T follicular helper cell (primary cell): ENCODE data around the gene MPZL2.
"Not testable (repeated sequence)": the region's sequence is repeated elsewhere in the genome, so short reads cannot be mapped to it uniquely, and the experiment has no call there.

ENCODE experiments used
- DNase-seq: peaks from one replicate; pipeline ENCODE4 v3.0.0-alpha.2; 2020; ENCODE audit warnings: low read depth
- total RNA-seq, 2 experiments: gene quantifications; one replicate each; lab custom pipeline; 2026; lab: John Stamatoyannopoulos, UW

The MPZL2 gene
- 4.4 to 5.5 reads per million in 2 experiments for total RNA-seq

DNA sequence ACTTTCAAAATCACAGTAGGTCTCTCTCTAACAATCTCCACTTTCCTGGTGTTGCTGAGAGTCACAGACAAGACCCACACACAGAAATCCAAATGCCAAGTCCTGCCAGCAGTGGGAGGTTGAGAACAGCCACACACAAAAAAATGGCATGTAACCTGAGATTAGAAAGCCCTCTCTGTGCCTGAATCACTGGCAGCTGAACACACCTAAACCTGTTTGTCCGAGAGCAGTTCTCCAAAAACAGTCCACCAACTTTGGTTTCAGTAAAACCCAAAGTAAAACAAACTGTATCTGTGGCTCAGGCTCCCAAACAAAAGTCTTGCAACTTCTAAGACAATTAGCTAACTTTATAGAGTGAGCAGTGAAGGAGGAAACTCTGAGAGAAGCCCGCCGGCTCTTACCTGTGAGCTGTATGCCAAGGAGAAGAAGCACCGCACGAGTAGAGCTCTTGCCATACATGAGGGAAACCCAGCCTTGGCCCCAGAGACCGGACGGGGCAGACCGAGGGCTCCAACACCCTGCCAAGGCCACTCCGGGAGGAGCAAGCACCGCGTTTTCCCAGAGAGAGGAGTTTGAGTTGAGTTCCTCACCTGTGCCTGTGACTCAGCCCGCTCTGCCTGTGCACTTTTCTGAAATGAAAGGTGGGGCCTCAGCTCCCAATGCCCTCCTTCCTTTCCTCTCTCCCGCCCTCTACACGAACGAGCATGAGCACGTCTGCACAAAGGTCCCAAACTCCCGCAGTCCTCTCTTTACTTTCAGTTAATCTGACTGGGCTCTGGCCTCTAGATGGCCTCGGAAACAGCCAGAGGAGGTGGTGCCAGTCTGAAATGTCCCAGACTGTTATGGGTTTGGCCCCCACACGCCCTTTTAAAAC is at the start of gene MPZL2:
MPZL2 (minus strand) TSS at position 603 of the 874 bp plus-strand sequence; CDS start at position 459, 144 bp downstream.
- no peak for DNase-seq

- DNase-seq, result no peak
Observed at GRCh38 chr11:118313242-118313641, 49.1 kb upstream of the MPZL2 start.

- DNase-seq, result no peak
Observed at GRCh38 chr11:118312328-118312727, 48.2 kb upstream of the MPZL2 start.

DNA sequence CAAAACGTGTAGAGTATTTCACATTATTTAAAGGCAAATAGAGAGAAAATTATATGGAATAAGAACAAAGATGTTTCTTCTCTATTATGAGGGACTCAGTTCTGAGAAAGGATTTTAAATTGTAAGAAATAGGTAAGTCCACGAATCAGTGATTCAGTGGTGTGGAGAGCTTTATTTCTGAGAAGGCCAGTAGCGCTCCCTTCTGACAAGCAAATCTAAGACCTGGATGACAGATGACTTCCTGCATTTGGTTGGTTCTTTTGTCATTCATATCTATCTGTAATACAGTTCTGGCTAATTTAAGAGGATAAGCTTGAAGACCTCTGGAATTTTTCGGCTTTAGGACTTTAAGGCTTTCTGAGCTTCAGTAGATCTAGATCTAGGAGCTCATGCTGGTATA is 47.4 kb upstream of the MPZL2 start:
- DNase-seq, result no peak

DNA sequence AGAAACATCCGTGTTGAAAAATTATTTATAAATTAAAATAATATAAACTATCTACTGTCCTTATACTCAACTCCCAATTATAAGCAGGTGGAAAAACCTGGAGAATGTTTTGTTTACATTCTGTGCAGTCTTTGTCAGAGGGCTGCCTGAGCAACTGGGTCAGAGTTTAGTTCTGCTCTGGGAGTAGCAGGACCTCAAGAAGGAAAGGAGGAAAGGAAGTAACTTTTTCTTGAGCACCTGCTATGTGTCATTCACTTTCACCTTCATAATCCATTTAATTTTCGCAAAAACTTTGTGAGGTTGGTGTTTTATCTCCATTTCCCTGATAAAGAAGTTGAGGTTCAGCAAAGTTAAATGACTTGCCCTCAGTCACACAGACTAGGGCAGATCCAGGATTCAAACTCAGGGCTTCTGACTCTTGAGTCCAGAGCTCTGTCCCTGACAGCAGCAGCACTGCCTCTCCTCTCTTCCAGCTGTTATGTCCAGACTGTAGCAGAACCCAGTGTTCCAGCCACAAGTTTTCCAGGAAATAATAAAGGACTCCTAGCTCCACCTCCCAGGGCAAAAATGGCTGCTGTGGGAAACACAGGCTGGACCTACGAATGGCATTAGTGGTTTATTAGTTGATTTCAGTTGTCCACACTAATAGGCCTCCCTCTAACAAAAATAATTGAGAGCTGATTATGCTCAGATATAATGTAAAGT is 46.8 kb upstream of the MPZL2 start:
- DNase-seq, result no peak

DNA sequence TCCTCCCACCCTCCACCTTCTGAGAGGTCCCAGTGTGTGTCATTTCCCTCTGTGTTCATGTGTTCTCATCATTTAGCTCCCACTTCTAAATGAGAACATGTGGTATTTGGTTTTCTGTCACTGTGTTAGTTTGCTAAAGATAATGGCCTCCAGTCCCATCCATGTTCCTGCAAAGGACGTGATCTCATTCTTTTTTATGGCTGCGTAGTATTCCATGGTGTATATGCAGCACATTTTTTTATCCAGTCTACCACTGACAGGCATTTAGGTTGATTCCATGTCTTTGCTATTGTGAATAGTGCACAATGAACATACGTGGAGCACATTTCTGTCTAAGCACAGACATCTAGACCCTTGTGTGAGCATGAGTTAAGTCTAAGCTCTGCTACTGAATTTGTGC is 46.2 kb upstream of the MPZL2 start:
- DNase-seq, result no peak

DNA sequence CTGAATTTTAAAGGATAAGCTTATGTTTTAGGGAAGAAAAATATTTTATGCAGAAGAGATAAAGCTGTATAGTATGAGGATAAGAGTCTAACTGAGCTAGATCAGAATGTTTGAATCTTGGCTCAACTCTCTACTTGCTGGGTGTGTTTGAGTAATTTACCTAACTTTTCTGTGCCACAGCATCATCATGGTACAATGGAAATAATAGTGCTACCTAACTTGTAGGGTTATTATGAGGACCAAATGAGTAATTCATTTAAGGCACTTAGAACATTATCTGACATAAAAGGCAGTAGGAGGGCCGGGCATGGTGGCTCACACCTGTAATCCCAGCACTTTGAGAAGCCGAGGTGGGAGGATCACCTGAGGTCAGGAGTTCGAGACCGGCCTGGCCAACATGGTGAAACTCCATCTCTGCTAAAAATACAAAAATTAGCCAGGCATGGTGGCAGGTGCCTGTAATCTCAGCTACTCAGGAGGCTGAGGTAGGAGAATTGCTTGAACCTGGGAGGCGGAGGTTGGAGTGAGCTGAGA is 45.0 kb upstream of the MPZL2 start:
- DNase-seq, result not testable (repeated sequence)

DNA sequence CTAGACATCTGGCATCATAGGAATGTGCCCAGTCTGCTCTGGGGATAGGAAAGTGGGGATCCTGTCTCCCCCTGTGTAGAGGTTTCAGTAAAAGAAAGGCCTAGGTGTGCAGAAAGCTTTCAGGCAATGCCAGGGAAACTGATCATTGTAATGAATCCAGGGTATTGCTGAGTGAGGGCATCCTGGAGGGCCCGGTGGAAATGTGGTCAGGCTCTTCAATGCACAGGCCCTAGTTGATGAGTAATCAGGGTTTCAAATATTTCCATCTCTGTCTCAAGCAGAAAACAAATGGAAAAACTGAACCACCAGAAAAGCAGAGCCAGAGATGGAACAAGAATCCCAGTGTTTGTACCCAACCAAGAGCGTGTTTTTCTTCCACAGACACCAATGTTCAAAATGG is 42.5 kb upstream of the MPZL2 start:
- DNase-seq, result no peak

- peak; percentile 33 for DNase-seq
Observed at GRCh38 chr11:118305726-118306125, 41.6 kb upstream of the MPZL2 start.

DNA sequence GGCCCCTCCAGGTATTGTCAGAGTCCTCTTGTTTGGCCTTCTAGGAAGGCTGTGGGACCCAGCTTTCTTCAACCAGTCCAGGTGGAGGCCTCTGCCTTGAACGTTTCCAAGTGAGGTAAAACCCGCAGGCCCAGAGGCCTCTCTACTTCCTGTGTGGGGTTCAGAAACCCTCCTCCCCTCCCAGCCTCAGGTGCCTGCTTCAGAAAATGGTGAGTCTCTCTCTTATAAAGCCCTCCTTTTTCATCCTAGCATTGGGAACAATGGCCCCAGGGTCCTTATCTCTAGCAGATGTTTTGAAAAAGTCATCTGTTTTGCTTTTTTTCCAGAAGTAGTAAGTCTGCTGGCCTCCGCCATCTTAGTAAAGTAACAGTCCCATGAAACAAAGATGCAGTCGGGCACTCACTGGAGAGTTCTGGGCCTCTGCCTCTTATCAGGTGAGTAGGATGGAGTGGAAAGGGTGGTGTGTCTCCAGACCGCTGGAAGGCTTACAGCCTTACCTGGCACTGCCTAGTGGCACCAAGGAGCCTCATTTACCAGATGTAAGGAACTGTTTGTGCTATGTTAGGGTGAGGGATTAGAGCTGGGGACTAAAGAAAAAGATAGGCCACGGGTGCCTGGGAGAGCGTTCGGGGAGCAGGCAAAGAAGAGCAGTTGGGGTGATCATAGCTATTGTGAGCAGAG is 40.6 kb upstream of the MPZL2 start, which contains the start of gene CD3E:
CD3E (plus strand) TSS at position 163 of the 681 bp plus-strand sequence; CDS start at position 386, 223 bp downstream.
- peak; percentile 46 for DNase-seq

GRCh38 chr11:118304227-118304567 is 40.1 kb upstream of the MPZL2 start:
- no peak for DNase-seq

DNA sequence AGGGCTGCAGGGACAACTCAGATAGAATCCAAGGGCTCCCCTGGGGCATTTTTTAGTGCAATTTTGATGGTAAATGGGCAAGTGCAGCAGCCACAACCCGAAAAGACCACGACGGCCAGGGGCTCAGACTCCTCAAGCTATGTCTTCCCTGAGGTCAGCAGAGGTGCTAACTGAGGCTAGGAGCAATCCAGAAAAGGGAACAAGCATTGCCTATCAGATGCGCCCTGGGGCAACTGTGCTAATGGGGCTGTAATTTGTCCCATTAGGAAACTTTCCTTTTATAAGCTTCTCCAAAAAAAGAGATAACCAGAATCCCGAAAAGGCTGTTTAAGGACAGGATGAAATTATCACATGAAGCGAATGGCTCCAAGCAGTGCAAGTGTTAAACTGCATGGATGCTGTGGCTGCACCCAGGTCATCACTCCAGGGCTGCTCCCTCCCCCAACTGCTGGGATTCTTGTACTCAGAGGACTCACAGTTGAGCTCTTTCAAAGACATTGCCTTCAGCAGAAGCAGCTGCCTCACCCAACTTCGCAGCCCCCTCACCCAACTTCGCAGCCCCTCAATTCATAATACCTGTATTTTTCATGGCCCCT is 37.6 kb upstream of the MPZL2 start:
- DNase-seq, result no peak

DNA sequence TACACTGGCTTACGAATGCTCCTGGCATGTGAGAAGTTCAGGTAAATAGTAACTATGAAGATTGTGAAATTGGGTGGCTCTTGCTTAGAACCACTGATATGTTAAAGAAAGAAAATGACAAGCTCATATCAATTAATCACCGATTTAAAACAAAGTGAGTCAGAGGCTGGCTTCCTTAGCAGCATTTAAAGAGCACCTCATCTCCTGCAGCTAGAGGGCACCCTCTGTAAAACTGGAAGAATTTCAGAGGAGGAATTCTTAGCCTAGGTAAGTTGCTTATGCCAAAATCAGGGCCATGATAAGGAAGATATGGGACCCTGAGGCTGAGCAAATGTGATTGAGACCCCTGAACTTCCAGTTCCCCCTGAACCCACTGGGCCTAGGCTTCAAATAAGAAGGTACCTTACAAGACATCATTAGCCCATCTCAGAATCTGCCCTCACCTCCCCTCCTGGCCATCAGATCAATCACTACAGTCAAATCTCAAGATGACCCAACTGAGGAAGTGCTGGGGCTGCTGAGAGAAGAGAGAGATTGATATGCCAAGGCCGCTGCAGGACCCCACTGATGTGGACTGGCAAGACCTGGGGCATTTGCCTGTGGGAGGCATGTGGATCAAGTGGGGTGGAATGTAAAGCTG is 31.8 kb upstream of the MPZL2 start:
- no peak for DNase-seq

GRCh38 chr11:118295199-118295598 is 31.1 kb upstream of the MPZL2 start:
- DNase-seq, result no peak

- DNase-seq, result no peak
Observed at GRCh38 chr11:118294053-118294452, 30.0 kb upstream of the MPZL2 start.

GRCh38 chr11:118291477-118292135 is 27.5 kb upstream of the MPZL2 start:
- no peak for DNase-seq

DNA sequence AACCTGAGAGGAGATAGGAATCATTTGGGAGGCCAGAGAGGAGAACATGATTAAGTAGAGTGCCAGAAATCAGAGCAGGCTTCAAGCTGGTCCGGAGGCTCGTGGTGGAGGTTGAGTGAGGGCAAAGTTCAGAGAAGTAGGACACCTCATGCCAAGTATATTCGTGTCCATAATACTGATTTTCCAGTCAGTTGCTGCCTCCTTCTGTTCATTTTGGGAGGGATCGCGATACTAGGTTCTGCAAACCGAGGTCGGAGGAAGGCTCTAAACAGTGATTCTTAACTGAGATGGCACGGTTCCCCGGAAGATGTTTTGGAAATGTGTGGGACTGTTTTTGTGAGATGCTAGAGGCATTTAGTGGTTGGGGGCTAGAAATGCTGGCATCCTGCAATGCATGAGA is 26.8 kb upstream of the MPZL2 start:
- DNase-seq, result no peak

- DNase-seq, result no peak
Observed at GRCh38 chr11:118289401-118289800, 25.3 kb upstream of the MPZL2 start.

GRCh38 chr11:118287006-118287405 is 22.9 kb upstream of the MPZL2 start:
- no peak for DNase-seq

- no peak for DNase-seq
Observed at GRCh38 chr11:118286545-118286944, 22.4 kb upstream of the MPZL2 start.
